ENCODE measurements around the gene ZMIZ1. TPM values are rescaled to one million over a fixed set of nuclear protein-coding genes. Genes with fewer than 3 reads are reported as not detected.

Gene ZMIZ1
- total RNA-seq, 4 donors from 2014 or later, result 71.9 to 104 (median 79.5) TPM

- WGBS, result 98% methylated on average over 5 of the region's 5 CpGs
- no peak for DNase-seq (ENCODE audit: low spot score in 2 of 2)
- H3K36me3 ChIP-seq, result peaks cover 82% of the 10 kb centered on the region
Observed at GRCh38 chr10:79215531-79215930, 146.8 kb downstream of the ZMIZ1 start.

GRCh38 chr10:79219322-79219957 is 150.7 kb downstream of the ZMIZ1 start:
- Histone ChIP-seq H3K4me1 (peaks cover 43% of the 10 kb centered on the region), H3K4me3 (no peak overlapping the region), H3K27ac (no peak overlapping the region), H3K27me3 (no peaks in the 10 kb centered on the region), H3K9me3 (no peaks in the 10 kb centered on the region), H3K36me3 (peaks cover 62% of the 10 kb centered on the region)
- TF ChIP-seq CTCF (IDR thresholded peaks at IDR 0.05) (no peak), EP300 (IDR thresholded peaks at IDR 0.05) (no peak), POLR2A (IDR thresholded peaks at IDR 0.05) (no peak), POLR2AphosphoS5 (IDR thresholded peaks at IDR 0.05) (no peak)
- no peak for DNase-seq (ENCODE audit: low spot score in 2 of 2)
- WGBS, result 91% methylated on average over 3 of the region's 3 CpGs

More at GRCh38 chr10:79215531-79215930, 146.8 kb downstream of the ZMIZ1 start:
- H3K27ac ChIP-seq, result no peak overlapping the region
- H3K27me3 ChIP-seq, result no peaks in the 10 kb centered on the region
- H3K4me3 ChIP-seq, result no peak overlapping the region
- H3K9me3 ChIP-seq, result no peaks in the 10 kb centered on the region
- H3K4me1 ChIP-seq, result peaks cover 6% of the 10 kb centered on the region
- no peak for TF ChIP-seq EP300 (IDR thresholded peaks at IDR 0.05)
- no peak for TF ChIP-seq CTCF (IDR thresholded peaks at IDR 0.05)
- no peak for TF ChIP-seq POLR2AphosphoS5 (IDR thresholded peaks at IDR 0.05)
- no peak for TF ChIP-seq POLR2A (IDR thresholded peaks at IDR 0.05)

- H3K4me3 ChIP-seq, result no peak overlapping the region
- no peaks in the 10 kb centered on the region for H3K27me3 ChIP-seq
- H3K9me3 ChIP-seq, result no peaks in the 10 kb centered on the region
- TF ChIP-seq CTCF (IDR thresholded peaks at IDR 0.05) (no peak), POLR2A (IDR thresholded peaks at IDR 0.05) (no peak), EP300 (IDR thresholded peaks at IDR 0.05) (no peak), POLR2AphosphoS5 (IDR thresholded peaks at IDR 0.05) (no peak)
- H3K36me3 ChIP-seq, result peaks cover 55% of the 10 kb centered on the region
- 63% methylated on average over 7 of the region's 7 CpGs for WGBS
- DNase-seq (ENCODE audit: low spot score in 2 of 2), result no peak
- H3K4me1 ChIP-seq, result peaks cover 44% of the 10 kb centered on the region
- H3K27ac ChIP-seq, result peak overlapping the region; percentile 35
Observed at GRCh38 chr10:79220307-79220706, 151.5 kb downstream of the ZMIZ1 start.

GRCh38 chr10:79221110-79222051 is 152.6 kb downstream of the ZMIZ1 start:
- Histone ChIP-seq H3K27ac (peak overlapping the region; percentile 73), H3K4me3 (no peak overlapping the region), H3K4me1 (peaks cover 44% of the 10 kb centered on the region), H3K36me3 (peaks cover 45% of the 10 kb centered on the region), H3K9me3 (no peaks in the 10 kb centered on the region), H3K27me3 (no peaks in the 10 kb centered on the region)
- no peak for DNase-seq (ENCODE audit: low spot score in 2 of 2)
- 26% methylated on average over 36 of the region's 38 CpGs for WGBS
- TF ChIP-seq POLR2AphosphoS5 (IDR thresholded peaks at IDR 0.05), result peak in 1 of 3 donors; percentile 81
- TF ChIP-seq CTCF (IDR thresholded peaks at IDR 0.05), result no peak

GRCh38 chr10:79222186-79222585 is 153.4 kb downstream of the ZMIZ1 start:
- TF ChIP-seq POLR2A (IDR thresholded peaks at IDR 0.05), result no peak
- TF ChIP-seq CTCF (IDR thresholded peaks at IDR 0.05), result no peak
- no peak for TF ChIP-seq EP300 (IDR thresholded peaks at IDR 0.05)
- no peak for TF ChIP-seq POLR2AphosphoS5 (IDR thresholded peaks at IDR 0.05)
- peak overlapping the region; percentile 71 for H3K27ac ChIP-seq
- H3K4me1 ChIP-seq, result peaks cover 44% of the 10 kb centered on the region
- H3K27me3 ChIP-seq, result no peaks in the 10 kb centered on the region
- peaks cover 37% of the 10 kb centered on the region for H3K36me3 ChIP-seq
- H3K4me3 ChIP-seq, result no peak overlapping the region
- DNase-seq (ENCODE audit: low spot score in 2 of 2), result no peak
- H3K9me3 ChIP-seq, result no peaks in the 10 kb centered on the region
- 82% methylated on average over 7 of the region's 7 CpGs for WGBS

Data from suprapubic skin (tissue), 4 donors.